Smooth muscle cell (in vitro differentiated cells): ENCODE results near the gene GDPD5. TPM values are rescaled to one million over a fixed set of nuclear protein-coding genes. Genes with fewer than 3 reads are reported as not detected.

Experiments
- DNase-seq: peaks from one replicate; lab custom pipeline; 2025; ENCODE audit not compliant: unreplicated experiment; lab: John Stamatoyannopoulos, UW
- H2AFZ ChIP-seq: fragments of 200-600 bp; sonication (generic); 2 replicates; pipeline ENCODE4 v1.6.0; 2016; ENCODE audit warnings: antibody characterized with exemption, low read depth, mild to moderate bottlenecking
- H3F3A ChIP-seq: fragments of 200-600 bp; sonication (generic); 2 replicates; pipeline ENCODE4 v1.6.0; 2017; ENCODE audit warnings: antibody characterized with exemption, low read depth
- H3K27ac ChIP-seq: fragments of 200-600 bp; sonication (generic); 2 replicates; pipeline ENCODE4 v1.5.1; 2016; ENCODE audit warnings: low read depth, mild to moderate bottlenecking
- H3K27me3 ChIP-seq: fragments of 200-600 bp; sonication (generic); 2 replicates; pipeline ENCODE4 v1.6.1; 2016; ENCODE audit warnings: low read depth, mild to moderate bottlenecking
- H3K36me3 ChIP-seq: fragments of 200-600 bp; sonication (generic); 2 replicates; pipeline ENCODE4 v1.5.1; 2016; ENCODE audit warnings: low read depth
- H3K4me1 ChIP-seq: fragments of 200-600 bp; sonication (generic); 2 replicates; pipeline ENCODE4 v1.5.1; 2016; ENCODE audit warnings: low read depth
- H3K4me2 ChIP-seq: fragments of 200-600 bp; sonication (generic); 2 replicates; pipeline ENCODE4 v1.6.0; 2016; ENCODE audit warnings: mild to moderate bottlenecking
- H3K4me3 ChIP-seq: fragments of 200-600 bp; sonication (generic); 2 replicates; pipeline ENCODE4 v1.5.1; 2016; ENCODE audit warnings: mild to moderate bottlenecking
- H3K79me2 ChIP-seq: fragments of 200-600 bp; sonication (generic); 2 replicates; pipeline ENCODE4 v1.6.0; 2016; ENCODE audit warnings: low read depth, mild to moderate bottlenecking
- H3K9ac ChIP-seq: fragments of 200-600 bp; sonication (generic); 2 replicates; pipeline ENCODE4 v1.6.0; 2016; ENCODE audit warnings: low read depth
- H3K9me3 ChIP-seq: fragments of 200-600 bp; sonication (generic); replicated peaks from 2 replicates; pipeline ENCODE4 v1.5.1; 2016; ENCODE audit warnings: low read depth
- H4K20me1 ChIP-seq: fragments of 200-600 bp; sonication (generic); 2 replicates; pipeline ENCODE4 v1.6.0; 2016; ENCODE audit warnings: low read depth
- WGBS: methylation state at CpG from one replicate; pipeline ENCODE4 v1.1.7; 2016; ENCODE audit warnings: low lambda C conversion rate; 5-methylcytosine and 5-hydroxymethylcytosine counted together
- polyA plus RNA-seq: library from polyadenylated mRNA; unstranded; fragments of >200 nt; fragmentation: Nextera tagmentation; extraction: Ambion mirVana; gene quantifications from 2 replicates; pipeline ENCODE4 v1.2.1, GENCODE V29; 2016
- total RNA-seq: library from RNA; depleted of rRNA; stranded (reverse); fragments of >200 nt; gene quantifications from 2 replicates; pipeline ENCODE4 v1.2.3, GENCODE V29; 2014
- TF ChIP-seq, protein P1 (sequence below): fragments of 200-600 bp; sonication (generic); IDR thresholded peaks from 2 replicates; pipeline ENCODE4 v1.5.1; 2017; ENCODE audit warnings: borderline replicate concordance, mild to moderate bottlenecking, antibody characterized with exemption; ENCODE audit not compliant: insufficient read depth, poor library complexity, severe bottlenecking

Gene GDPD5
- total and polyA plus RNA-seq, 2 experiments from 2014 or later: 2.3 to 5.8 TPM

GRCh38 chr11:75442161-75442885 is 83.4 kb downstream of the GDPD5 start:
- Histone ChIP-seq H3K79me2 (no peaks in the 10 kb centered on the region), H3K27me3 (no peaks in the 10 kb centered on the region), H3K4me1 (no peaks in the 10 kb centered on the region), H2AFZ (no peak overlapping the region), H4K20me1 (no peaks in the 10 kb centered on the region), H3K9ac (no peak overlapping the region), H3F3A (no peaks in the 10 kb centered on the region), H3K27ac (no peak overlapping the region), H3K9me3 (no peaks in the 10 kb centered on the region), H3K4me3 (no peak overlapping the region), H3K4me2 (no peak overlapping the region), H3K36me3 (no peaks in the 10 kb centered on the region)
- TF ChIP-seq, protein P1, sequence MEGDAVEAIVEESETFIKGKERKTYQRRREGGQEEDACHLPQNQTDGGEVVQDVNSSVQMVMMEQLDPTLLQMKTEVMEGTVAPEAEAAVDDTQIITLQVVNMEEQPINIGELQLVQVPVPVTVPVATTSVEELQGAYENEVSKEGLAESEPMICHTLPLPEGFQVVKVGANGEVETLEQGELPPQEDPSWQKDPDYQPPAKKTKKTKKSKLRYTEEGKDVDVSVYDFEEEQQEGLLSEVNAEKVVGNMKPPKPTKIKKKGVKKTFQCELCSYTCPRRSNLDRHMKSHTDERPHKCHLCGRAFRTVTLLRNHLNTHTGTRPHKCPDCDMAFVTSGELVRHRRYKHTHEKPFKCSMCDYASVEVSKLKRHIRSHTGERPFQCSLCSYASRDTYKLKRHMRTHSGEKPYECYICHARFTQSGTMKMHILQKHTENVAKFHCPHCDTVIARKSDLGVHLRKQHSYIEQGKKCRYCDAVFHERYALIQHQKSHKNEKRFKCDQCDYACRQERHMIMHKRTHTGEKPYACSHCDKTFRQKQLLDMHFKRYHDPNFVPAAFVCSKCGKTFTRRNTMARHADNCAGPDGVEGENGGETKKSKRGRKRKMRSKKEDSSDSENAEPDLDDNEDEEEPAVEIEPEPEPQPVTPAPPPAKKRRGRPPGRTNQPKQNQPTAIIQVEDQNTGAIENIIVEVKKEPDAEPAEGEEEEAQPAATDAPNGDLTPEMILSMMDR: no peak
- 88% methylated on average over 15 of the region's 15 CpGs for WGBS
- no peak for DNase-seq

GRCh38 chr11:75441804-75442132 is 84.0 kb downstream of the GDPD5 start:
- Histone ChIP-seq H3K27me3 (no peaks in the 10 kb centered on the region), H3K9me3 (no peaks in the 10 kb centered on the region), H2AFZ (no peak overlapping the region), H3K4me2 (no peak overlapping the region), H3K79me2 (no peaks in the 10 kb centered on the region), H3K9ac (no peak overlapping the region), H3F3A (no peaks in the 10 kb centered on the region), H3K27ac (no peak overlapping the region), H3K4me1 (no peaks in the 10 kb centered on the region), H3K36me3 (no peaks in the 10 kb centered on the region), H3K4me3 (no peak overlapping the region), H4K20me1 (no peaks in the 10 kb centered on the region)
- 79% methylated on average over 7 of the region's 7 CpGs for WGBS
- no peak for DNase-seq
- TF ChIP-seq, protein P1: no peak

DNA sequence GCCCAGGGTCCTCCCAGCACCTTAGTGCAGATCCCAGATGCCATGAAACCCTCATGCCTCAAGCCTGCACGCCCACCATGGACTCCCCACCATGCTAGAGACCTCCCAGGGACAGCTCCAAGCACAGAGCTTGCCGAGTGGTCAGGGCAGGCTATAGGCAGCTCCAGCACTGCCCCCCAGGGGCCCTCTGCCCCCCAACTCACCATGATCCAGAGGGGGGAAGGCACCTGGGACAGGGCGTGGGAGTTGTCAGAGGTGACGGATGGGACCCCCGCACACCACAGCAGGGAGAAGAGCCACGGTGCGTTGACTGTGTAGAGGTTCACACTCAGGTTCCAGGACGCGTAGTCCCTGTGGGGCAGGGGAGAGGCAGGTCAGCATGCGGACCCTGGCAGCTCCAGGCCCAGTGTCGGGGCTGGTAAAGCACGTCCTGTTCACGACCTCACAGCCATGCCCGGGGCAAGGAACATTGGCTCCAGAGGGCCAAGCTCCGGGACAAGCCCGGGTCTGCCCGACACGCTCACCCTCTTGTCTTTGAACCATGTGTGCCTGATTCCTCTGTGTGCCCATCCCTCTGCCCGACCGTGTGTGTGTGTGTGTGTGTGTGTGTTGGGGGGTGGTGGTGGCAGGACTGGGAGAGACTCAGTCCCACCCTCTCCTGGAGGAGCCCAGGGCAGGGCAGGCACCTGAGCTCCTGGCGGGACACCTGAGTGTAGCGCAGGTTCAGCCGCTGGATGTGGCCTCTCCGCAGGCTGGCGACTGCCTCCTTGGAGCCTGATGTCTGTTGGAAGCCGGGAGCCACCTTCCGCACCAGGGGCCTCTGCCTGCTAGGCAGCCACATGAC is 84.6 kb downstream of the GDPD5 start:
- no peaks in the 10 kb centered on the region for H3K27me3 ChIP-seq
- 87% methylated on average over 27 of the region's 27 CpGs for WGBS

More for the DNA sequence above, 84.6 kb downstream of the GDPD5 start:
- Histone ChIP-seq H3K4me2 (no peak overlapping the region), H3K9me3 (no peaks in the 10 kb centered on the region), H2AFZ (no peak overlapping the region), H3K4me3 (no peak overlapping the region), H3F3A (no peaks in the 10 kb centered on the region), H3K9ac (no peak overlapping the region), H3K27ac (no peak overlapping the region), H3K4me1 (no peaks in the 10 kb centered on the region), H3K36me3 (no peaks in the 10 kb centered on the region), H3K79me2 (no peaks in the 10 kb centered on the region), H4K20me1 (no peaks in the 10 kb centered on the region)
- DNase-seq: no peak
- TF ChIP-seq, protein P1: no peak
